CD4-positive, alpha-beta T cell treated with Interleukin-17A for 4 hours (primary cell): Measurements from ENCODE around the gene NTS.

ENCODE experiments used
- DNase-seq: peaks from one replicate; pipeline ENCODE4 v3.0.0-alpha.2; 2020; ENCODE audit warnings: mixed read lengths

Gene NTS

GRCh38 chr12:85923767-85924331 lies 49.8 kb downstream of the NTS start:
- DNase-seq, result no peak

GRCh38 chr12:85927166-85927565 lies 53.1 kb downstream of the NTS start:
- DNase-seq, result no peak
